Neural crest cell (in vitro differentiated cells): Measurements from ENCODE around the gene PRKN. TPM values are rescaled to one million over a fixed set of nuclear protein-coding genes. Genes with fewer than 3 reads are reported as not detected.

ENCODE experiments used
- DNase-seq: peaks from one replicate; pipeline ENCODE4 v3.0.0; 2021; ENCODE audit warnings: low read depth, mixed read lengths, low spot score
- H3K27ac Mint-ChIP-seq: one replicate; pipeline ENCODE4 v1.8.0; 2021; ENCODE audit warnings: mild to moderate bottlenecking, mixed read lengths; ENCODE audit not compliant: unreplicated experiment
- H3K27me3 Mint-ChIP-seq: 2 replicates; pipeline ENCODE4 v1.8.0; 2021; ENCODE audit warnings: low read depth, mild to moderate bottlenecking, mixed read lengths
- H3K36me3 Mint-ChIP-seq: 2 replicates; pipeline ENCODE4 v1.8.0; 2021; ENCODE audit warnings: low read depth, mild to moderate bottlenecking, mixed read lengths
- H3K4me1 Mint-ChIP-seq: 2 replicates; pipeline ENCODE4 v1.8.0; 2021; ENCODE audit warnings: mixed read lengths
- H3K4me3 Mint-ChIP-seq: one replicate; pipeline ENCODE4 v1.8.0; 2021; ENCODE audit warnings: mild to moderate bottlenecking, mixed read lengths
- H3K9me3 Mint-ChIP-seq: 2 replicates; pipeline ENCODE4 v1.8.0; 2021; ENCODE audit warnings: mixed read lengths
- total RNA-seq: library from RNA; stranded (reverse); gene quantifications from 2 replicates; pipeline ENCODE4 v1.2.1, GENCODE V29; 2021
- TF ChIP-seq, protein P1 (sequence below): fragments of 200-600 bp; sonication (generic); conservative IDR thresholded peaks from 2 replicates; pipeline ENCODE4 v1.5.0; 2021; ENCODE audit warnings: antibody characterized with exemption, mild to moderate bottlenecking

PRKN gene
- total RNA-seq, 1 donor from 2014 or later, result 3.2 TPM

DNA sequence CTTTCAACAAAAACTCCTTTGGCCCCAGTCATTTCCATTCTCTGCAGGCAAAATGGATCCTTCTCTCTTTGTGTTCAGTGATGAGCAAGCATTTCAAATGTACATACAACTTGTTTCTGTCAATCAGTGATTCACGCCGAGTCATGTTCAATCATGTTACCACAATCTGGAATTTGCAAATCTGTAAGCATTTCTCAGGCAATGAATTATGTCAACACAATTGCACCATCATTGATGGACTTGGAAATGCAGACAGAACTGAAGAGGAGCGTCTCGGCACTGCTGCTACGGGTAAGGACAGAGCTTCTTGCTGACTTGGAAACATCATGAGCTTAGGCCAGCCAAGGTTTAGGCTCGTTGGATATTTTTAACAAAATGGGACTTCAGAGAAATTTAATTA lies 1320.9 kb downstream of the PRKN start:
- Mint-ChIP-seq H3K27ac (peak overlapping the region; percentile 36), H3K4me3 (no peak overlapping the region), H3K9me3 (peaks cover 11% of the 10 kb centered on the region), H3K27me3 (no peaks in the 10 kb centered on the region), H3K4me1 (peaks cover 48% of the 10 kb centered on the region), H3K36me3 (peaks cover 3% of the 10 kb centered on the region)
- TF ChIP-seq, protein P1, sequence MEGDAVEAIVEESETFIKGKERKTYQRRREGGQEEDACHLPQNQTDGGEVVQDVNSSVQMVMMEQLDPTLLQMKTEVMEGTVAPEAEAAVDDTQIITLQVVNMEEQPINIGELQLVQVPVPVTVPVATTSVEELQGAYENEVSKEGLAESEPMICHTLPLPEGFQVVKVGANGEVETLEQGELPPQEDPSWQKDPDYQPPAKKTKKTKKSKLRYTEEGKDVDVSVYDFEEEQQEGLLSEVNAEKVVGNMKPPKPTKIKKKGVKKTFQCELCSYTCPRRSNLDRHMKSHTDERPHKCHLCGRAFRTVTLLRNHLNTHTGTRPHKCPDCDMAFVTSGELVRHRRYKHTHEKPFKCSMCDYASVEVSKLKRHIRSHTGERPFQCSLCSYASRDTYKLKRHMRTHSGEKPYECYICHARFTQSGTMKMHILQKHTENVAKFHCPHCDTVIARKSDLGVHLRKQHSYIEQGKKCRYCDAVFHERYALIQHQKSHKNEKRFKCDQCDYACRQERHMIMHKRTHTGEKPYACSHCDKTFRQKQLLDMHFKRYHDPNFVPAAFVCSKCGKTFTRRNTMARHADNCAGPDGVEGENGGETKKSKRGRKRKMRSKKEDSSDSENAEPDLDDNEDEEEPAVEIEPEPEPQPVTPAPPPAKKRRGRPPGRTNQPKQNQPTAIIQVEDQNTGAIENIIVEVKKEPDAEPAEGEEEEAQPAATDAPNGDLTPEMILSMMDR, result no peak
- no peak for DNase-seq

GRCh38 chr6:161405418-161405817 lies 1322.1 kb downstream of the PRKN start:
- H3K9me3 Mint-ChIP-seq, result peaks cover 11% of the 10 kb centered on the region
- H3K27ac Mint-ChIP-seq, result no peak overlapping the region
- no peaks in the 10 kb centered on the region for H3K27me3 Mint-ChIP-seq
- DNase-seq, result no peak
- H3K4me3 Mint-ChIP-seq, result no peak overlapping the region
- H3K36me3 Mint-ChIP-seq, result peaks cover 3% of the 10 kb centered on the region
- peaks cover 48% of the 10 kb centered on the region for H3K4me1 Mint-ChIP-seq
- TF ChIP-seq, protein P1, result no peak

DNA sequence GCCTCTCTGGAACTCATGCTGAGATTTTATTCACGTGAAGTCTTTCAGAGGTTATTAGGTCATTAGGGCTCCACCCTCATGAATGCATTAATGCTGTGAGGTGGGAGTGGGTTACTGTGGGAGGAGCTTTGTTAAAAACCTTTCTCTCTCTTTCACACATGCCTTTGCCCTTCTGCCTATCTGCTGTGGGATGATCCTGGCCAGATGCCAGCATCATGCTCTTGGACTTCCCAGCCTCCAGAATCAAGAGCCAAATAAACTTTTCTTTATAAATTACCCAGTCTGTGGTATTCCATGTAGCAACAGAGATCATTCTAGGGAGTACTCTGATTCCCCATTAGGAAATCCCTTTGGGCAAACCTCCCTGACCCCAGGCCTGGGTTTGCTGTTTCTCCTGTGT lies 1323.8 kb downstream of the PRKN start:
- H3K4me3 Mint-ChIP-seq, result no peak overlapping the region
- TF ChIP-seq, protein P1, result no peak
- peaks cover 3% of the 10 kb centered on the region for H3K36me3 Mint-ChIP-seq
- peaks cover 11% of the 10 kb centered on the region for H3K9me3 Mint-ChIP-seq
- peaks cover 44% of the 10 kb centered on the region for H3K4me1 Mint-ChIP-seq
- no peak for DNase-seq
- H3K27me3 Mint-ChIP-seq, result no peaks in the 10 kb centered on the region
- H3K27ac Mint-ChIP-seq, result peak overlapping the region; percentile 75

DNA sequence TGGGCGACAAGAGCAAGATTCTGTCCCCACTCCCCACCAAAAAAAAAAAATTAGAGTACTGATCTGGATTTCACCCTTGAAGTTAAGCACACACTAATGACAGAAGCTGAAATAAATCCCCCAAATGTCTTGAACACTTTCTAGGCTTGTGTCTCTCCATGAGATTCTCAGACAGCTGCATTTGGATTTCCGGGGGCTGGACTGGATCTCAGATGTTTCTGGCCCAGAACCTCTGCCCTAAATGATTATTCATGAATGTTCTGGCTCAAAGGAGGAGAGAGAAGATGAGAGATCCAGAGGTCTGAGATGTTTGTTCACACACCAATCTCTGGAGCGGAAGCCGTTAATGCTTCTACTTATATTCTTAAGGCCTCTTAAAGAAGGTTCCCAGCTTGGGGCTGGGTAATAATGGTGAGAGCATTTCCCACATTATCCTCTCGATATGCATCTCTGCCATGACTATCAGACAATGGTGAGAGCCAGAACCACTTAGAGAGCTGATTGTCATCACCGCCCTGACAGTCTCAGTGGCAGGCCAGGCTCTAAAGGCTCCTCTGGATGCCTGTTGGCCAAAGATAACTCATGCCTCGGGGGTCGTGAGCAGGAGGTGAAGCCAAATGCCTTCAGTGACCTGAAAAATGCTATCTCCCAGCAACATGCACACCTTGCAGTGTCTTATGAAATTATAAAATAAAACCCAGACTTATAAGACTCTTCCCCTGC lies 1325.8 kb downstream of the PRKN start:
- TF ChIP-seq, protein P1, result no peak
- H3K4me1 Mint-ChIP-seq, result peaks cover 26% of the 10 kb centered on the region

GRCh38 chr6:161400671-161401070 lies 1326.9 kb downstream of the PRKN start:
- peaks cover 20% of the 10 kb centered on the region for H3K4me1 Mint-ChIP-seq
- no peak overlapping the region for H3K27ac Mint-ChIP-seq
- DNase-seq, result no peak
- TF ChIP-seq, protein P1, result no peak
- H3K4me3 Mint-ChIP-seq, result no peak overlapping the region
- H3K27me3 Mint-ChIP-seq, result no peaks in the 10 kb centered on the region
- peaks cover 3% of the 10 kb centered on the region for H3K36me3 Mint-ChIP-seq
- peaks cover 11% of the 10 kb centered on the region for H3K9me3 Mint-ChIP-seq

More for the DNA sequence above, 1325.8 kb downstream of the PRKN start:
- Mint-ChIP-seq H3K27me3 (no peaks in the 10 kb centered on the region), H3K4me3 (no peak overlapping the region), H3K9me3 (peaks cover 11% of the 10 kb centered on the region), H3K27ac (no peak overlapping the region), H3K36me3 (peaks cover 3% of the 10 kb centered on the region)
- DNase-seq, result no peak
